Measurements from ENCODE around the gene GLRX5. TPM values are rescaled to one million over a fixed set of nuclear protein-coding genes. Genes with fewer than 3 reads are reported as not detected.
A peak's percentile ranks its signal among the peaks of the same experiment; 100 is the strongest.
"Not testable (repeated sequence)": the region's sequence is repeated elsewhere in the genome, so short reads cannot be mapped to it uniquely, and the experiment has no call there.

The GLRX5 gene
- total RNA-seq, 2 donors from 2014 or later = 14.8 to 17.7 TPM

DNA sequence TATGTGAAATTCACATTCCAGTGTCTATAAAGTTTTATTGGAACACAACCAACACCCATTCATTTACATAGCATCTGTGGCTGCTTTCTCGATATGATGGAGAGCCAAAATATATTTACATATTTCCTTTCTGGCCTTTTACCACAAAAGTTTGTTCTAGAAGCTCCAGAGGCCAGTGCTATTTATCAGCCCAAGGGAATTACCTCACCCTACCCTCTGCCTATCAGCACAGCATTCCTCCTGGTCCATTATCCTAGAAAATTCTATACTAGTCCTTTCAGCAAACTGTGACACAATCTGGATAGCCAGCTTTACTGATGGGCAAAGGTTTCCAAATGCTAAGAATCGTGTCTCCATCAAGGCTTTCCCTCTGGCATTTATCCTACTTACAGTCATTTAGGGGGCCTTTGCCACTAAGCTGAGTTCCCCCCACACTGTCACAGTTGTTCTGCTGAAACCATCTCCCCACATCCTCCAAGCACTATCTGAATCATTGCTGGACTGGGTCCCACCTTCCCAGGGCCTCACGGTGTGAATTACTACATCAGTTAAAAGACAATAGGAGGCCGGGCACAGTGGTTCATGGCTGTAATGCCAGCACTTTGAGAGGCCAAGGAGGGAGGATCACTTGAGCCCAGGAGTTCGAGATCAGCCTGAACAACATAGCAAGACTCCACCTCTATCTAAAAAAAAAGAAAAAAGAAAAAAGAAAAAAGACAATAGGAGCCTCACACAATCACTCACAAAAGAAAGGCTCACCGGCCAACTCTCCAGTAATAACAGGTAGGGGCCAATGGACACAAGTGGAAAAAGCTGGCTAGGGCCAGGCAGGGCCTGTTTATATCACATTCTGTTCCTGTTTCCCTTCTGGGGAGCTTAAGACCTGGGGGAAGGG lies 30.5 kb upstream of the GLRX5 start:
- no peak for DNase-seq
- peaks cover 9% of the 10 kb centered on the region for H3K36me3 Mint-ChIP-seq (ENCODE audit: low read depth)
- peak overlapping the region; percentile 87 for H3K27ac Mint-ChIP-seq
- H3K9me3 ChIP-seq (ENCODE audit: control insufficient read depth, low read length, poor library complexity, severe bottlenecking) = no peaks in the 10 kb centered on the region
- ATAC-seq = no peak
- peaks cover 62% of the 10 kb centered on the region for H3K4me1 Mint-ChIP-seq
- no peaks in the 10 kb centered on the region for H3K27me3 Mint-ChIP-seq
- H3K4me3 Mint-ChIP-seq = peak overlapping the region; percentile 19

DNA sequence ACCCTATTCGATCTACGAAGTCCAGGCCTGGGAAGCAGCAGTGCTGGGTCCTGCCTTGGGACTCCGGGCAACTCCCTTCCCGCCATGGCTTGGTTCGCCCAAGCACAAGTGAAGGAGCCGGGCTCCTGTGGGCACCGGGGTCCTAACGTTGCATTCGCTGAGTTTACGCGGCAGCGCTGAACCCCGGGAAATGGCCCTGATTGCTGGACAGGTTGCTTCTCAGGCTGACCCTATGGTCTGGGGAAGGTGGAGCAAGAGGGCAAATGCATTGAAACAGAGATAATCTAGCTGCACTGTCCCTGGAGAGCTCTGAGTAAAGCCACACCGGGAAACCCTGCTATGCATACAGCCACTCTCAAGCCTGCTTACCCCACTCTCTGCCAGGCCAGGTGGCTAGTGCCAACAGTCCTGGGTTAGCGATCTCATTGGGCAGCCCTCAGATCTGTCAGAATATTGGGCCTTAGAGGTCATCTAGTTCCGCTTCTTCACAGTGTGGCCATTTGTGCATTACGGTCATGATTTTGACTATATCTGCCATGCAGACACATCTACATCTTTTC lies 29.7 kb upstream of the GLRX5 start:
- no peak for ATAC-seq
- H3K27ac Mint-ChIP-seq = peak overlapping the region; percentile 87

DNA sequence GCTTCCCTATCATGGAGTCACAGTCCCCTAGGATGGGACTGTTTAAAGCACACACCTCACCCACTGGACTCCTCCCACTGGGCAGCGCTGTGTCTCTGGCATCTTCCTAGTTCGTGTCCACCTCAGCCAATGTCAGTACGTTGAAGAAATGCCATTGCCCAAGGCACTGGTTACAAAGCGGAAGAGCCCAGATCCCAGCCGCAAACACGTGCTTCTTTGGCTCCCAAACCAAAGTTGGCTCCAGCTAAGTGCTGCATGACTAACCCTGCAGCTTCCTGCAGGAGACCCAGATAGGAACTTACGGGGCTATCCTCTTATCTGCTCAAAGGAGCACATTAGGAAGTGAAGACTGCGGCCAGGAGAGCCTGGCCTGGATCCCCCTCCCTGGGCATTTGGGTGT lies 27.7 kb upstream of the GLRX5 start:
- Mint-ChIP-seq H3K36me3 (ENCODE audit: low read depth) (peaks cover 4% of the 10 kb centered on the region), H3K4me3 (peak overlapping the region; percentile 21), H3K27ac (peak overlapping the region; percentile 87), H3K27me3 (no peaks in the 10 kb centered on the region), H3K4me1 (peaks cover 59% of the 10 kb centered on the region)
- H3K9me3 ChIP-seq (ENCODE audit: control insufficient read depth, low read length, poor library complexity, severe bottlenecking) = no peaks in the 10 kb centered on the region
- no peak for DNase-seq
- no peak for ATAC-seq

More for the DNA sequence above, 29.7 kb upstream of the GLRX5 start:
- no peaks in the 10 kb centered on the region for H3K9me3 ChIP-seq (ENCODE audit: control insufficient read depth, low read length, poor library complexity, severe bottlenecking)
- H3K4me3 Mint-ChIP-seq = peak overlapping the region; percentile 55
- H3K4me1 Mint-ChIP-seq = peaks cover 66% of the 10 kb centered on the region
- H3K36me3 Mint-ChIP-seq (ENCODE audit: low read depth) = peaks cover 11% of the 10 kb centered on the region
- DNase-seq = no peak
- no peaks in the 10 kb centered on the region for H3K27me3 Mint-ChIP-seq

DNA sequence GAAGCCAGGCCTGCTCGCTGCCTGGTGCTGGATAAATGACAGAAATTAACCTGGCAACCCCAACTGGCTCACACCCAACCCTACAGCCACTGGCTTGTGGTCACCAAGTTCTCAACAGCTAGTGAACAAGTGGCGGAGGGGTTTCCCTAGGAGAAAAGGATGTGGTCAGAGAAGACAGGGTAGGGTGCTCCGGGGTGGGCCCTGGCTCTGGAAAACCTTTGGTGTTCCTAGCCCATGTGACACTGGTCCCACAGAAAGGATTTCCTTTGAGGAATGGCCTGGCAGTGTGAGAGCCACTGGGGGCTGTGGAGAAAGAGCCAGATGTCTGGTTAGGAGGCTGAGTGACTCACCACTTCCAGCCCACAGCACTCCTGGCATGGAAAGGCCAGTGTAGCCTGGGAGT lies 27.1 kb upstream of the GLRX5 start:
- ATAC-seq = peak; percentile 69

DNA sequence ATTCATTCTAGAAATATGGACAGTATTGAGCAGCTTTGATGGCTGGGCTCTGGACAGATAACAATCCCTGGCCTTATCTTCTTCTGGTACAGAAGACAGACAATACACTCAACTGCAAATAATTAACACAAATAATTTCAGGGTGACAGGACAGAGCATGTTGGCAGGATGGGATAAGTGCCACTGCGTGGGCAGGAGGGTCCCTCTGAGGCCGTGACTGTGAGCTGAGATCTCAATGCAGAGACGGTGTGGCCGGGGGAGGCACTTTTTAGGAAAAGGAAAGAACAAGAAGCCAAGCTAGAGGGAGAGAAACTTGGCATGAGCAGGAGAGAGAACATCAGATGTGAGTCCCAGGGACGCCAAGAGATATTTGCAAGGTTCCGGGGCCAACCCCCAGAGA lies 26.5 kb upstream of the GLRX5 start:
- H3K9me3 ChIP-seq (ENCODE audit: control insufficient read depth, low read length, poor library complexity, severe bottlenecking) = no peaks in the 10 kb centered on the region
- peaks cover 6% of the 10 kb centered on the region for H3K36me3 Mint-ChIP-seq (ENCODE audit: low read depth)
- peak overlapping the region; percentile 19 for H3K4me3 Mint-ChIP-seq
- H3K4me1 Mint-ChIP-seq = peaks cover 62% of the 10 kb centered on the region
- H3K27ac Mint-ChIP-seq = peak overlapping the region; percentile 87
- ATAC-seq (no peak), DNase-seq (no peak)
- H3K27me3 Mint-ChIP-seq = no peaks in the 10 kb centered on the region

More for the DNA sequence above, 27.1 kb upstream of the GLRX5 start:
- H3K9me3 ChIP-seq (ENCODE audit: control insufficient read depth, low read length, poor library complexity, severe bottlenecking) = no peaks in the 10 kb centered on the region
- DNase-seq = no peak
- H3K4me3 Mint-ChIP-seq = no peak overlapping the region
- H3K4me1 Mint-ChIP-seq = peaks cover 55% of the 10 kb centered on the region
- H3K36me3 Mint-ChIP-seq (ENCODE audit: low read depth) = peaks cover 4% of the 10 kb centered on the region
- no peaks in the 10 kb centered on the region for H3K27me3 Mint-ChIP-seq
- peak overlapping the region; percentile 87 for H3K27ac Mint-ChIP-seq

DNA sequence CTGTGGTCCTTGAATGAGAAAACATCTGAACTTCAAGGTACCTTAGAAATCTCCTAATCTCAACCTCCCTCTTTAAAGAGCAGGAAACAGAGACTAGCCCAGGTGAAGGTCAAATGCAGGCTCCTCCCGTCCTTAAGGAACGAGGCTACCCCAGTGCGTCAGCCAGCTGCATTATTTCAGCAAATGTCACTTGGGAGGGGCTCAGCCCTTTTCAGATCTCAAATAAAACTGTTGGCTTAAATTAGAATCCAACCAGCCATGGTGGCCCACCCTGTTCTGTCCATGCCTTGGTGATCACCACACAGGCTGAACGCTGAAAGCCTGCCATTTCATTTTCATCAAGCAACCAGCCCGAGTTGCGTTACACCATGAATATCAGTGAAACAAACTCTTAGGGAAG lies 25.4 kb upstream of the GLRX5 start:
- no peaks in the 10 kb centered on the region for H3K27me3 Mint-ChIP-seq
- peak overlapping the region; percentile 55 for H3K4me3 Mint-ChIP-seq
- peak overlapping the region; percentile 87 for H3K27ac Mint-ChIP-seq
- DNase-seq = no peak
- no peaks in the 10 kb centered on the region for H3K9me3 ChIP-seq (ENCODE audit: control insufficient read depth, low read length, poor library complexity, severe bottlenecking)
- peaks cover 57% of the 10 kb centered on the region for H3K4me1 Mint-ChIP-seq
- no peak for ATAC-seq
- H3K36me3 Mint-ChIP-seq (ENCODE audit: low read depth) = peaks cover 6% of the 10 kb centered on the region

DNA sequence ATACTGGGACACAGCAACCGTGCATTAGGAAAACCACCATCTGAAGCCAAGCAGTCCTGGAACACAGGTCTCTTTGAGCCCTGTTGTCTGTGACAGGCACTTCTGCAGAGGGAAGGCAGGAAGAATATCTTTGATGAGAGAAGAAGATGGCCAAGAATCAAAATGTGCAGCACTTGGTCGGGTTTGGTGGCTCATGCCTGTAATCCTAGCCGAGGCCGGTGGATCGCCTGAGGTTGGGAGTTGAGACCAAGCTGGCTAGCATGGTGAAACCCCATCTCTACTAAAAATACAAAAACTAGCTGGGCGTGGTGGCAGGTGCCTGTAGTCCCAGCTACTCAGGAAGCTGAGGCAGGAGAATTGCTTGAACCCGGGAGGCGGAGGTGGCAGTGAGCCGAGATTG lies 24.5 kb upstream of the GLRX5 start:
- DNase-seq; H3K4me3 Mint-ChIP-seq; H3K9me3 ChIP-seq (ENCODE audit: control insufficient read depth, low read length, poor library complexity, severe bottlenecking); H3K27me3 Mint-ChIP-seq; ATAC-seq; H3K36me3 Mint-ChIP-seq (ENCODE audit: low read depth): not testable (repeated sequence)
- H3K27ac Mint-ChIP-seq = peak overlapping the region; percentile 87
- peaks cover 53% of the 10 kb centered on the region for H3K4me1 Mint-ChIP-seq

DNA sequence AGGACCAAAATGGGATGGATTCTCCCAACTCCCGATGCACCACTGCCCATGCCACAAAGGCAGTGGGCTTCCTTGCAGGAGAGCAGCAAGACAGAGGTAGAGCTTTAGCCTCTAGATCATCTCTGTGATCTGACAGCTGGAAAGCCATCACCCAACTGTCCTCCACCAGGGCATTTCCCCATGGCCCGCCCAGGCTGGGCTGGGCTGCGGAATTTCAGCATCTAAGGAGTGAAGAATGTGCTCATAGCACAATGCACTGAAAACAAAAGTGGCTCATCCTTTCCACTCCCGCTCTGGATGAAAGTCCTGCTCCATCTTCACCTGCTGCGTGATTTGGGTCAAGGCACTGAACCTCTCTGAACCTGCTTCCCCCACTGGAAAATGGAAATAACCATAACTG lies 24.0 kb upstream of the GLRX5 start:
- no peak overlapping the region for H3K4me3 Mint-ChIP-seq
- no peak for ATAC-seq
- peak overlapping the region; percentile 87 for H3K27ac Mint-ChIP-seq
- peaks cover 6% of the 10 kb centered on the region for H3K36me3 Mint-ChIP-seq (ENCODE audit: low read depth)
- no peaks in the 10 kb centered on the region for H3K9me3 ChIP-seq (ENCODE audit: control insufficient read depth, low read length, poor library complexity, severe bottlenecking)
- peaks cover 50% of the 10 kb centered on the region for H3K4me1 Mint-ChIP-seq
- DNase-seq = no peak
- H3K27me3 Mint-ChIP-seq = no peaks in the 10 kb centered on the region

DNA sequence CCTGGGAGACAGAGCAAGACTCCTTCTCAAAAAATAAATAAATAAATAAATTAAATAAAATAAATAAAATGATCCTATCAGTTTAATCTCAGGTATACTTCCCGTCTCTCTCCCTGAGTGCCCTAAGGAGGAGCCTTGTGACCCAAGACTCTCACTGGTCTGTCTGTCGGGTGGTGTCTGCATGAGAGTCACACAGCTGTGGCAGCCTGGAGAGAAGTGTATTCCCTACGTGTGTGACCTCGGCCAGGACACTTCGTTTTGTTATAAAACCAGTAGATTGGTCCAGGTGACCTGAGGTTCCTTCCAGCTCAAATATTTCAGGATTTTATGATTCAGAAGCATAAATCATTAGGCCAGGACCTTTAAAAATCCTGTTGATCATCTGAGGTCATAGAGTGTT lies 23.2 kb upstream of the GLRX5 start:
- no peak for DNase-seq
- peak overlapping the region; percentile 24 for H3K27ac Mint-ChIP-seq
- H3K4me3 Mint-ChIP-seq = peak overlapping the region; percentile 28
- peaks cover 6% of the 10 kb centered on the region for H3K36me3 Mint-ChIP-seq (ENCODE audit: low read depth)
- no peak for ATAC-seq
- peaks cover 44% of the 10 kb centered on the region for H3K4me1 Mint-ChIP-seq
- H3K27me3 Mint-ChIP-seq = no peaks in the 10 kb centered on the region
- no peaks in the 10 kb centered on the region for H3K9me3 ChIP-seq (ENCODE audit: control insufficient read depth, low read length, poor library complexity, severe bottlenecking)

DNA sequence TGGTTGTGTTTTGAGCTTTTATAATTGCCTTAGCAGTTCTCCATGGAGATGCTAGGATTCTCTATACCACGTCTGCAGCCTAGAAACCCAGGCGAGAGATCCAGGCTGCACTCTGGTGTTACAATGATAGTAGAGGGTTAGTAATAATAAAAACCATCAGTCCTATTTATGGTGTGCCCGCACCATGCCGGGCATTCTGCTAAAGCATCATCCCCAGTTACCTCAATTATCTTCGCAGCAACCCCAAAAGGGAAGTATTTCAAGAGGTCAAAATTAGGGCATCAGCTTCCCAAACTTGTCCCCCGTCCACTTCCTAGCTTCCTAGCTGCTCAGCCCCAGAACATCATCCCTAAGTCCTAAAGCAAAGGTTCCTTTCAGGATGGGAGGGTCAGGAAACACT lies 21.6 kb upstream of the GLRX5 start:
- peaks cover 6% of the 10 kb centered on the region for H3K36me3 Mint-ChIP-seq (ENCODE audit: low read depth)
- H3K4me1 Mint-ChIP-seq = peaks cover 46% of the 10 kb centered on the region
- peak overlapping the region; percentile 69 for H3K27ac Mint-ChIP-seq
- peak overlapping the region; percentile 70 for H3K4me3 Mint-ChIP-seq
- no peaks in the 10 kb centered on the region for H3K9me3 ChIP-seq (ENCODE audit: control insufficient read depth, low read length, poor library complexity, severe bottlenecking)
- no peaks in the 10 kb centered on the region for H3K27me3 Mint-ChIP-seq
- DNase-seq = no peak
- ATAC-seq = no peak

DNA sequence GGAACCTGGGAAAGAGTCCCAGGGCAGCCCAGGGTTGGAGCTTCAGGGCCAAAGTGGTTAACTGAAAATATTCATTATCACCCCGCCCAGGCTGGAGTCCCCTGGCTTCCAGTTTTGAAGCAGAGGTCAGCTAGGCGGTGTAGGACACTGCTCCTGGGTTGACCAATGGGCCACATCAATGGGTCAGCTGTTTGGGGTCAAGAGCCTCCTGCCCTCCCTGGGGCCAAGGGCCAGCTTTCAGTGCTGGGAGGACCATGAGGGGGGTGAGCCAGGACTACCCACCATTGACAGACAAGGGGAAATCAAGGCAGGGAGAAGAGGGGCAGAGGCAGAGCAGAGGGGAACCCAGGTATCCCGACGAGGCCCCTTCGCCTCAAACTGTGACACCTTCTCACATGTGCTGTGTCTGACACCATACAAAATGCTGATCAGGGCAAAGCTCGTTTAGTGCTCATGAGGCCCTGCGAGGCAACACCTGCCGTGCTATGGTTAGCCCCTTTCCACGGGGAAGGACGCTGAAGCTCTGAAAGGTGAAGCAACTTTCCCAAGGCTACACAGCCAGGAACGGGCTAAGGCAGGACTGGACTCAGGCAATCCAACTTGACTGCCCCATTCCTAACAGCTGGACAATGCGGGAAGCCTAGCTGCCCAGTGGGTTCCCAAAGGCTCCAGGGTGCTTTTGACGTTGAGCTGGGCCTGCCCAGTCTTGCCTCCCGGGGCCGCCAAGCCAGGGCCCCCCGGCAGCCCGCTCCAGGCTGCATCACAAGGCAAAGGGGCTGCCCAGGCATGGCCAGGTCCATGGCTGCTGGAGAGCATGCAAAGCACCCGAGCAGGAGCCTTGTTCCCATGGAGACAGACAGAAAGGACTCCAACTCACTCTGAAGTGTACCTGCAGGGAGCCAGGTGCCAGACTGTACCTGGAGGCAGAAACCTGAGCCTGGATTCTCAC lies 20.4 kb upstream of the GLRX5 start:
- H3K27ac Mint-ChIP-seq = peak overlapping the region; percentile 93
- peaks cover 50% of the 10 kb centered on the region for H3K4me1 Mint-ChIP-seq
- no peak for DNase-seq

DNA sequence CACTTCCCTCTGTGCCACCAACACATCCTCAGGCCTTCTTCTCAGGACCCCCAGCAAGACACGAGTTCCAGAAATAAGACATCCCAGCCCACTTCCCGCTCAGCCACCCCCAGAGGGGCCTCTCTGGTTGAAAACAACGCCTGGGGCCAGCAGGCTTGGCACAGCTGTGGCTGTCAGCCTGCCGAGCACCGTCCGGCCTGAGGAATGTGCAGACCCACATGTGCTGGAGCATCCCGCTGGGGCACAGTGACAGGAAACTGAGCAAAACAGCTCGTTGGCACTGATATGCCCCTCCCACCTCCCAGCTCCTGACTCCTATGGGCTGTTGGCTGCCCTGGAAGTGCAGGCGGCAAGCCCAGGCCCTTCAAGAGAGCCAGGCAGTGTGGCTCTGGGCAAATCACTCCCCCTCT lies 19.8 kb upstream of the GLRX5 start:
- Mint-ChIP-seq H3K36me3 (ENCODE audit: low read depth) (peaks cover 4% of the 10 kb centered on the region), H3K4me3 (peak overlapping the region; percentile 94), H3K27me3 (no peaks in the 10 kb centered on the region), H3K27ac (peak overlapping the region; percentile 93), H3K4me1 (peaks cover 51% of the 10 kb centered on the region)
- ATAC-seq (no peak), DNase-seq (no peak)
- H3K9me3 ChIP-seq (ENCODE audit: control insufficient read depth, low read length, poor library complexity, severe bottlenecking) = no peaks in the 10 kb centered on the region

More for the DNA sequence above, 20.4 kb upstream of the GLRX5 start:
- no peaks in the 10 kb centered on the region for H3K9me3 ChIP-seq (ENCODE audit: control insufficient read depth, low read length, poor library complexity, severe bottlenecking)
- no peak for ATAC-seq
- Mint-ChIP-seq H3K4me3 (peak overlapping the region; percentile 94), H3K27me3 (no peaks in the 10 kb centered on the region), H3K36me3 (ENCODE audit: low read depth) (peaks cover 6% of the 10 kb centered on the region)

Measured in T-helper 17 cell (primary cell).